GM03348 (cell line): Measurements from ENCODE around the gene NXPH4.

Source experiments
- DNase-seq: peaks from one replicate; pipeline ENCODE4 v3.0.0; 2012; ENCODE audit warnings: low spot score

The NXPH4 gene

DNA sequence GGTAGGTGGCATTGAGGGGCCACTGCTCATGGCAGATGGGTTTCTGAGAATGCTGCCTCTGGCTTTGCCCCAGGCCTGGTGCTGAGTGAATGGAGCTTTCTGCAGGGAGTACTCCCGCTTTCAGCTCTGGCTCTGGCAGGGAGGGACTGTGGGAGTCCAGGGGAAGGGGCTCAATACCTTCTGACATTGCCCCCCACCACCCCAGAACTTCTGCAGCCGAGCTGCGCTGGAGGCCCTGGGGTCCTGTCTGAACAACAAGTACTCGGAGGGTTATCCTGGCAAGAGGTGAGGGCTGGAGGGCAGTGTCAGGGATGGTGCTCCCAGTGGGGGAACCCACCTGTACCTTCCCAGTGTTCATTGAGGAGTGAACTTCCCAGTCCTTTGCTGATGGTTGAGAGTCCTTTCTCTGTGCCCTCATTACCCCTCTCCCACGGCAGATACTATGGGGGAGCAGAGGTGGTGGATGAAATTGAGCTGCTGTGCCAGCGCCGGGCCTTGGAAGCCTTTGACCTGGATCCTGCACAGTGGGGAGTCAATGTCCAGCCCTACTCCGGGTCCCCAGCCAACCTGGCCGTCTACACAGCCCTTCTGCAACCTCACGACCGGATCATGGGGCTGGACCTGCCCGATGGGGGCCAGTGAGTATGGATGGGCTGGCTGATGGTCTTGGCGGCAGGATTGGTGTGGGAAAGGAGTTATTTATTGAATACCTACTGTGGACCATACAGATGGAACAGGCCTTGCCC, 14.9 kb downstream of the NXPH4 start:
- no peak for DNase-seq

- DNase-seq = no peak
These were observed 15.7 kb downstream of the NXPH4 start for GRCh38 chr12:57232156-57232756.

DNA sequence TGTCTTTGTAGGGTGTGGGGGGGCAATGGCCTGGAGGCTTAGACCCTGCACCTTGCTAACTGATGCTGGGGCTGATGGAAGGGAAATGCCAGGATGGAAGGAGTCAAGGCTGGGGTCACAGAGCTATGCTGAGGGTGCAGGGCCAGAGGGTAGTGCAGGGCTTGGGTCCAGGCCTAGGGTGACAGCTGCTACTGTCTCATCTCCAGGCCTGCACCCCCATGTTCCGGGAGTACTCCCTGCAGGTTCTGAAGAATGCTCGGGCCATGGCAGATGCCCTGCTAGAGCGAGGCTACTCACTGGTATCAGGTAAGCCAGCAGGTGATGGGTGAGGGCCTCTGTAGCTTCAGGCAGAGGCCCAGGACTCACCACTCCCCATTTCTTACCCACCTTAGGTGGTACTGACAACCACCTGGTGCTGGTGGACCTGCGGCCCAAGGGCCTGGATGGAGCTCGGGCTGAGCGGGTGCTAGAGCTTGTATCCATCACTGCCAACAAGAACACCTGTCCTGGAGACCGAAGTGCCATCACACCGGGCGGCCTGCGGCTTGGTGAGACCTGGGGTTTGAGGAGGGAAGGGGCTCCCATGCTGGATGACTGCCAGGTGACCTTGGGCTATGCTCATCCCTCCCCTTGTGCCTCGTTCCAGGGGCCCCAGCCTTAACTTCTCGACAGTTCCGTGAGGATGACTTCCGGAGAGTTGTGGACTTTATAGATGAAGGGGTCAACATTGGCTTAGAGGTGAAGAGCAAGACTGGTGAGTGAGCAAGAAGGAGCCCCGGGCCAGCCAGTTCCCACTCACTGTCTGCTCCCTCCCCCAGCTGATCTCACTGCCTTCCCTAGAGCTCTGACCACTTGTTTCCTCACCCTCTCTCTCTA, 17.0 kb downstream of the NXPH4 start:
- no peak for DNase-seq

GRCh38 chr12:57234233-57234570, 17.6 kb downstream of the NXPH4 start:
- no peak for DNase-seq

DNA sequence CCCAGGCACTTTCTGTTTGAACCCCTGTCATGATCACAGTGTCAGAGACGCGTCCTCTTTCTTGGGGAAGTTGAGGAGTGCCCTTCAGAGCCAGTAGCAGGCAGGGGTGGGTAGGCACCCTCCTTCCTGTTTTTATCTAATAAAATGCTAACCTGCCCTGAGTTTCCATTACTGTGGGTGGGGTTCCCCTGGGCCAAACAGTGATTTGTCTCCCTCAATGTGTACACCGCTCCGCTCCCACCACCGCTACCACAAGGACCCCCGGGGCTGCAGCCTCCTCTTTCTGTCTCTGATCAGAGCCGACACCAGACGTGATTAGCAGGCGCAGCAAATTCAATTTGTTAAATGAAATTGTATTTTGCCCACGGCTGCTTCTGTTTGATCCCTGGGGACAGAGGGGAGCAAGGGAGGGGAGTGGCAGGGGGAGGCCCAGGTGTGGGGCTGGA, 18.0 kb downstream of the NXPH4 start:
- no peak for DNase-seq

DNA sequence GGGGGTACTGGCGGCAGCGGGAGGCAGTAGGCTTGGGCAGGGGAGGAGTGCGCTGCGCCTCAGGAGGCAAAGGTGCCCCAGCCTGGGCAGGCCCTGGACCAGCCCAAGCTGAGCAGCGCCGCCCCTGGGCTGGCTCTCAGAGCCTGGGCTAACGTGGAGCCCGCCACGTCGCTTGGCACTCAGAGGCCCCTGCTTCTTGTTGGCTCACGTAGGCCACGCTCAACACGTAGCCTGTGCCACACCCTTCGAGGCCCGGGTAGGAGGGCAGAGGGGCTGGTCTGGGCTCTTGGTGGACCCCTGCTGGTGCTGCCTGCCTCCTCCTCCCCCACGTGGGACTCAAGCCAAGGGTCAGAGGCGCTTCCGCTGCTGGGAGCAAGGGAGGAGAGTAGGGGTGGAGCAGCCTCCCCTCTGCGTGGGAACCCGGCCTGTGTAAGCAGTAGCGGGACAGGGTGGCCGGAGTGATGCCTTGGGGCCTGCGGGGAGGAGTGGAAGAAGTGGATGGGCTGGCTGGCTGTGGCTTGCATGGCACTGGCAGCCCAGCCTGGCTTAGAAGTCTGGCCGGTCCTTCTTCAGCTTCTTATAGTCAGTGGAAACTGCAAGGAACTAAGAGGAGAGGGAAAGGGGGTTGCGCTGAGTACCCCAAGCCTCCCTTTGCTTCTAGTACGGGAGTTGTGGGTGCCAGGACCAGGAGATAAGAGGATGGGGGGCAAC, 18.6 kb downstream of the NXPH4 start:
- DNase-seq = no peak

GRCh38 chr12:57235728-57236131, 19.1 kb downstream of the NXPH4 start:
- DNase-seq = no peak

DNA sequence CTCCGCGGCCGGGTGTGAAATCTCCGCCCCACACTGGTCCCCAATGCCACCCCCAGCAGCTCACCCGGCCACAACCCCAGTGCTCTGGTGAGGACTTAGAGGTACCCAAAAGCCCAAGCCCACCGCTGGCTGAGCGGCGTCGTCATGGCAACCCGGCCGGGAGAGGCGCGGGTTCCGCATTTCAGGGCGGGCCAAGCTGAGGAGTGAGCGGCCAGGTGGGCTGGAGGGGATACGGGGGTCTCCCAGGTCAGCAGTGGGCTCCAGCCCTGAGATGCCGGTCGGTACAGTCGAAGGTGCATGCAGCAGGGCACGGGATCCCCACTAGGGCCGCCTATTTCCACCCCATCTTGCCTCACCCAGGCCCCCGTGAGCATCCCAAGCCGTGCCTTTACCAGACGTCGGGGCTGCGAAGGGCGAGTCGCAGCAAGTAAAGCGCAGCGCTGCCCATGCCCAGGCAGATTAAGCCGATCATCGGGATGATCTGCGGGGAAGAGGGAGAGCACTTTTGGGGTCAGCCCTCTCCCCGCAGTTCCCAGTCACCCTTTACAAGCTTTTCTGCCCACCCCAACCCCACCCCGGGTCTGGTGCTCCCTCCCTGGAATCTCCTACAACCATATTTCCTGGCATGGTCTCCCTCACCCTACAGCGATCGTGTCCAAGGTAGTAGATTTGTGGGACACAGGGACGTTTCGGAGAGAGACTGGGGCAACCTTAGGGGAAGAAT, 19.8 kb downstream of the NXPH4 start:
- DNase-seq = no peak

- peak; percentile 60 for DNase-seq
These were observed 20.5 kb downstream of the NXPH4 start for GRCh38 chr12:57236925-57237595.

DNA sequence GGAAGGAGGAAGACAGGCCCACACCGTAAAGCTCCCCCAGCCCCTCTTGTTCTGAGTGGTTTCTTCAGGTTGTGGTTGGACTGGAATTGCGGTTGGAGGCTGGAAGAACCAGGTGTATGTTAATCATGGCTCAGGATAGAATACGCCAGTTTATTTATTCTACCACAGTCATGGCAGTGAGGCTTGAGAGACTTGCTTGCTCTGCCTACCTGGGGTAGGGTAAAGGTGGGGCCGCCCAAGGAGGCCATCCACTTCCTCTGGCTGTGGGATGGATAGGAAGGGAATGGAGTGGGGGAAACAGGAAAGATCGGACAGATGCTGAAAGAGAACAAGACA, 21.0 kb downstream of the NXPH4 start:
- no peak for DNase-seq

GRCh38 chr12:57237932-57238853, 21.6 kb downstream of the NXPH4 start:
- peak; percentile 49 for DNase-seq

DNA sequence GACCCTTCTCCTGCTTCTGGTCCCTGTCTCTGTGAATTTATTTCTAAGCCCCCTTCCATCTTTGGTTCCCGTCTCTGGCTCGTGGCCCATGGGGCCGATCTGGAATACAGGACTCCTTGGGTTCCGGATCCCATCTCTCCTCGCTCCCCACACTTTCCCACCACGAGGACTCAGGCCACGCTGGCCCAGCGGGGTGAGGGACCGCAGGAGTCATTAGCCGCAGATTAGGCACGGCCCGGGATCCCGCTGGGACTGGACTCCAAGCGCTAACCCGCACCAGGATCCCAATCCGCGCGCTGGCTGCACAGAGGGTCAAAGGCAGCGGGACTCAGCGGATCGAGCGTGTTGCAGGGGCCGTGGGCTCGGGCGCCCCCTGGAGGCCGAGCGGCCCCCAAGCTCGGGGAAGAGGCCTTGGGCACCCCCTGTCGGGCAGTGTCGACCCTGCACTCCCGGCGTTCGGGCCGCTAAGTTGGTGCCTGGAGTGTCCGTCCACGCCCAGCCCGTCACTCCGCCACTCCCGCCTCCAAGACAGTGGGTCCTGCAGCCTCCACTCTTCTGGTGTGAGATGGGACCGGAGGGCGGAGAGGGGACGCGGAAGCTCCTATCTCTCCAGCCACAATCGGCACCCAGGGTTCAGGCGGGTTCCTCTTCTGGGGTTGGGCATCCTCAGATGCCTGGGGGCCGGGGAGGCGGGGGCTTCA, 22.4 kb downstream of the NXPH4 start:
- peak; percentile 97 for DNase-seq

DNA sequence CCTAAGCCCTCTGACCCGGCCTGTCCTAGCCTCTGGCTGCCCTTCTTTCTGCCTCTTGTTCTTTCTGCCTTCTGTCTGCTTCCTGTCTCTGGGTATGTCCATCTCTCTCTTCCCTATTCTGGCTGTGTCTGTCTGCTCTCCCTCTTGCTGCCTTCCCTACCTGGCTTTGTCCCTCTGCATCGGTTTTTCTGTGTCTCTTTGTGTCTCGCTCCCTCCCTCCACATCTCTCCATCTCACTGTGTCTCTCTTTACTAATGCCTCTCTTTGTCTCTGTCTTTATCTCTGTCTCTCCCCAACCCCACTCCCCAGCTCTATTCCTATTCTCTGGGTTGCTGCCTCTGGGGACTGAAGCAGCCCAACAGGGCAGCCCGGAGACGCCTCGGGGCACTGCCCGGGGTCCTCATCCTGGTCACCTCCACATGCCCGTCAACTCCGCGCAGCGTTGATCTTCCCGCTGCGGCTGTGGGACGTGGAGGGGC, 23.0 kb downstream of the NXPH4 start:
- DNase-seq = no peak

GRCh38 chr12:57240066-57240921, 23.7 kb downstream of the NXPH4 start:
- peak; percentile 82 for DNase-seq

DNA sequence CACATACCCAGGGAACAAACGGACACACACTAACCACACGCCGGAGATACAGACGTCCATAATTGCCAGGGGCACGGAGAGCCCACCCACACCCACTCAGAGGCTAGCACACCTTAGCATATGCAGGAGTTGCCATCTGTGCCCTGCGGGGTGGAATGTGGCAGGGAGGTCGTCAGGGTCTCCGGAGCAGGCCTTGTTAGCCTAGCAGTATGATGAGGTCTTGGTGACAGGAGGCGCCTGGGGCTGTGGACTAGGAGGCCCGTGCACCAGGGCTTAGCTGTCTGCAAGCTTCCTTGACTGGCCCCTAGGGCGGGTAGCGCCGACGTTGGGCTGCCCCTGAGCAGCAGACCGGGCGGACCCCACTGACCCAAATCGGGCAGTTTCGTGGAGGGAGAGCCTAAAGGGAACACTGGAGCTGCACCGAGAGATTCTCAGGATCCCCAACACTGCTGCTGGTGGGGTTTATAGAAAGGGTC, 24.4 kb downstream of the NXPH4 start:
- peak; percentile 48 for DNase-seq

DNA sequence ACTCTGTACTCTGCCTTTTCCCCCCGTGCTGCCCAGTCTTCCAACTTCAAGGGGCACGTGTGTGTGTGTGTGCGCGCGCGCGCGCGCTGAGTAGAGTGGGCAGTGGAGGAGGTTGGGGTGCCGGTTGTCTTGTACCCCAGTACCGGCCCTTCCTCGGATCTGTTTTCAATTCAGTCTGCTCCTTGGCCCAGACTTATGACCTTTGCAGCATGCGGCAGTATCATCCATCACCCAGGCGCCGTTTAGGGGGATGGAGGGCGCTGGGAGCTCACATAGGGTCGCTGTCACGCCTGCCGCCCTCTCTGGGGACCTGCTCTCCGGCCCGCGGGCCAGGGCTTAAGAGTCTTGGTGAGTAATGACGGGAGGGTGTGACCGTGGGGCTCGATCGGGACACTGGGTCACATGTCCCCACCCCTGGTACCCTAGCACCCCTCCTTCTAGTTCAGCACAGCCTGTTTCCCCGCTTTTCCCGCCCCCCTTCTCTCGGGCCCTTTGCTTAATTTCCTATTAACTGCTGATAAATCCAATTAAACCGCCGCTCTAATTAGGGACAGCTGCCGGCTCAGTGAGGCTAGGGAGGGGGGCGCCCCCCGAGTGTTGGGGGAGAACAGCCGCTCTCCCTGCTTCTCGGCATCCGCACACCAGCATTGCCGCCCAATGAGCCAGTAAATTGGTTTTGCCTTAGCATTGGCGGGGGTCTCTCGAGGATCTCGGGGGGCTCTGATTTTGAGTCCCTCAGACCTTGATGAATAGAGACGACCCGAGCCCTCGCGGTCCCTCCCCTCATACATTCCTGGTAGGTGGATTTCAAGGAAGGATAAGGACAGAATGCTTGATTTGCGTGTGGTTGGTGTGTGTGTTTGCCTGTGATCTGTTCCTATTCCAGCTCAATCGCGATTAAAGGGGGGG, 25.1 kb downstream of the NXPH4 start:
- no peak for DNase-seq

DNA sequence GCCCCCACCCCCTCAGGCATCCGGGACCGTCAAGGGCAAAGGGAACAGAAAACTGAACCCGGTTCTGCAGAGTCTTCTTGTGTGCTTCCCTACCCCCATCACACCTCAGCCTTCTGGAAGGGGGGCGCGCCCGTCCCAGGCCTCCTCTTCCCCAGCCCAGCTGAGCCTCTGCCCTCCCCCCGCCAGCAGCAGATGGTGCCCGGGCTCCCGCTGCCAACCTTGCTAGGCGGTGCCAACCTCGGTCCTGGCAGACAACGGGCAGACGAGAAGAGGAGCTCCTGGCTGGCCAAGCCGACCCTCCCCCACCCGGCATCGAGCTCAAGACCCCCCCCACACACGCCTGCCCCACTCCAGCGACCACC, 25.7 kb downstream of the NXPH4 start:
- no peak for DNase-seq
